ENCODE measurements around the gene TMEM79.
"Not testable (repeated sequence)": the region's sequence is repeated elsewhere in the genome, so short reads cannot be mapped to it uniquely, and the experiment has no call there.

TMEM79 gene

DNA sequence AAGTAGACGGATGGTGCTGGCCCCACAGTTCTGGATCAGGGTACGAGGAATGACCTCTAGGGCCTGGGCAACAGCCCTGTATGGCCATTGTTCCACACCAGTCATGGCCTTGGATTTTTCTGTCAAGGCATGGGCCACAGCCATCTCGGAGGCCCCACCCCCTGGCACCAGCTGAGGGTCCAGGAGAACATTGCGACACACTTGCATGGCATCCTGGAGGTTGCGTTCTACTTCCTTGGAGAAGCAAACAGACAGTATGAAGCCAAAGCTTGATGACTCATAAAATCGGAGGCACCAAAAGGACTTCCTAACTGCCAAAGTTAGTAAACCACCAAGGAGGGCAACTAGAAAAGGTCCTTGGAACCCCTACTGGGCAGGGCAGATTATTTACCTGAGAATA lies 26.8 kb downstream of the TMEM79 start:
- DNase-seq: no peak

DNA sequence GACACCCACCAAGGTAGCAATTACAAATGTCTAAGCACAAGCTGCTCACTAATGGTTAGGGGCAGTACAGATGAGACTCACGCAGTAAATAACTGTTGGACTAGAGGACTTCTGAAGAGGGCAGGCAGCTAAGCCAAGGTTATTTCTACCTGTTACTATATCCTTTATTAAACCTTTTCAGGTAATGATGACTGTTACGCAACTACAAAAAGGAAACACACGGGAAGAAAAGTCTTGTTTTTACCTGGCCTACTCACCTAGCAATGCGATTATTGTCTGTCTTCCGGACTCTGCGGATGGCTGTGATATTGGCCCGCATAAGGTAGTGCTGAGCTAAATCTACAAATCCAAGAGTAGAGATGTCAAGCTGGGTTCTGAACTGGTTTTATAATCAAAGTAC lies 32.8 kb downstream of the TMEM79 start:
- no peak for DNase-seq

DNA sequence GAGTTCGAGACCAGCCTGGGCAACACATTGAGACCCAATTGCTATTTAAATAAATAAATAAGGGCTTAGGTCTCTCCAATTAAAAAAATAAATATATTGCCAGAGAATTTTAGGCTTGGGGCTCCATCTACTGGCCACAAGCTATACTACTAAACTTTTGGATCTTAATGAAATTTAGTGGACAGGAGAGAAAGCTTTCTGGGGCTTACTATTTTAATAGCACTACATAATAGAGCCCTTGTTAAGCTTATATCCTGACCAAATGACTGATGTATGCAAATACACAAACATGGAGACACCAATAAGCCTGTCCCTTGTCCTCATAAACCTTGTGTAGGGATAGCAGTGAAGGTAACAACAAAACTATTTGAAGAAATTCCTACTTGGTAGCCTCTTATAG lies 35.5 kb downstream of the TMEM79 start:
- peak; percentile 16 for DNase-seq

DNA sequence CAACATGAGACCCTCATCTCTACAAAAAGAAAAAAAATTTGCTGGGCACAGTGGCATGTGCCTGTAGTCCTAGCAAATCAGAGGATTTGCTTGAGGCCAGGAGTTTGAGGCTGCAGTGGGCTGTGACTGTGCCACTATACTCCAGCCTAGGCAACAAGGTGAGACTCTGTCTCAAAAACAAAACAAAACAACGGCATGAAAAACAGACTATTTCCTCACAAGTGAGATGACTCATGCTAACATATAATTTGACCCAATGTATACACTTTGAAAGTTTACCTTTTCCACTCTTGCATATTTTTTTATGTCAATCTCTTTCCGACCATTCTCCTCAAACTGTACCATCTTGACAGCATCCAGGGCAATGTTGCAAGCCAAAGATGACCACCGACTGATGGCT lies 36.4 kb downstream of the TMEM79 start:
- no peak for DNase-seq

DNA sequence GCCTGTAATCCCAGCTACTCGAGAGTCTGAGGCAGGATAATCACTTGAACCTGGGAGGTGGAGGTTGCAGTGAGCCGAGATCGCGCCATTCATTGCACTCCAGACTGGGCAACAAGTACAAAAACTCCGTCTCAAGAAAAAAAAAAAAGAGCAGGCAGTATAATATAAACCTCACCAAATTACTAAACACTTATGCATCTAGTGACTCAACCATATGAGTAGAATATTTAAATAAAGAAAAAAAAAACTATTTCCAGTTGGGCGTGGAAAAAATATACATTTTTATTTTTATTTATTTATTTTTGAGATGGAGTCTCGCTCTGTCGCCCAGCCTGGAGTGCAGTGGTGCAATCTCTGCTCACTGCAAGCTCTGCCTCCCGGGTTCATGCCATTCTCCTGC lies 39.1 kb downstream of the TMEM79 start:
- not testable (repeated sequence) for DNase-seq

DNA sequence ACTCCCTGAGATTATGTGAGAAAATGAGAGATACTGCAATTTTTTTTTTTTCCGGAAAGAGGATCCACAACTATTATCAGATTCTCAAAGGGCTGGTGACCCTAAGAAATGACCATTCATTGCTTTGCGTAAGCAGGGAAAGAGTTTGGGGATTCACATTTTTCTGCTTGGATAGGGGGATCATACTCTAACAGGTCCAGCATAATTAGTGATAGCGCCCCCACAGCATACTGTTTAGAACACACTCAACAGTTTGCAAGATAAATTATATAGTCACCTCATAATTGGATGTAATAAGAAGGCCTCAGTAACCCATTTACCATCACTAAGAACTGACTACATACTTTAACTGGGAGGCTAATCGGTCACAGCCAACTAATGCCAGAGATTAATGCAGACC lies 52.1 kb downstream of the TMEM79 start:
- no peak for DNase-seq

DNA sequence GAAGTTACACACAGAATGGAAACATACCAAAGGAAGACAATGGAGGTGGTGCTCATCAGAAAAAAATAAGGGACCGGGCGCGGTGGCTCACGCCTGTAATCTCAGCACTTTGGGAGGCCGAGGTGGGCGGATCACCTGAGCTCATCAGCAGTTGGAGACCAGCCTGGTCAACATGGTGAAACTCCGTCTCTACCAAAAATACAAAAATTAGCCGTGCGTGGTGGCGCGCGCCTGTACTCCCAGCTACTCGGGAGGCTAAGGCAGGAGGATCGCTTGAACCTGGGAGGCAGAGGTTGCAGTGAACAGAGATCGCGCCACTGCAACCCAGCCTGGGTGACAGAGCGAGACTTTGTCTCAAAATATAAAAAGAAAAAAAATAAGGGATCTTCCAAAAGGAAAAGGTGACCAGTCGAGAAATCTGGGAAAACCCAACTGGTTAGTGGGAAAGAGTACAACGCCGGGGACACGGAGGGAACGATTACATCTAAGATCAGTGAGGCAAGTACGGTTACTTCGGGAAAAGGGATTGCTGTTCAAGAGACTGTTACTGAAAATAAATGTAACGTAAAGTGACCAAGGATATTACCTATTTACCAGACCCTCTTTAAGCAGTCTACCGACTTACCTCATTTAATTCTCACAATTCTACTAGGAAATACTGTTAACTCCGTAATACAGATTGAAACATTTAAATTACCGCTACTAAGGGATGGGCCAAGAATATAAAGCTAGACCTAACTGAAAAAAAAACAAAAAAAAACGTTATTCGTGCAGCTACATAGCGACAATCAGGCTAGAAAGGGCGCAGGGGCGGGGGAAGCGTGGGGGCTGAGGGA lies 53.1 kb downstream of the TMEM79 start:
- DNase-seq: no peak

DNA sequence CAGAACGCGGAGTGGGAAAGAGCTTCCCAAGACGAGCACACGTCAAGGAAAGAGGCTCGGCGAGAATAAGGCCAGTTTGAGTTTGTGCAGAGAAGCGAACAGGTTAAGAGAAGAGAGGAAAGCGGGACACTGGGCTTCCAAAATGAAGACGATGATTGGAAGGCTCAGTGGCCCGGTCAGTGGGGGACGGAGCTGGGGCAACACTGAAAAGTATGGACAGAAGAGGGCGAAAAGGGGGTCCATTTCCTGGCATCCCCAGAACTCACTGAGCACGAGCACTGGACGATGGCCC lies 53.7 kb downstream of the TMEM79 start:
- no peak for DNase-seq

DNA sequence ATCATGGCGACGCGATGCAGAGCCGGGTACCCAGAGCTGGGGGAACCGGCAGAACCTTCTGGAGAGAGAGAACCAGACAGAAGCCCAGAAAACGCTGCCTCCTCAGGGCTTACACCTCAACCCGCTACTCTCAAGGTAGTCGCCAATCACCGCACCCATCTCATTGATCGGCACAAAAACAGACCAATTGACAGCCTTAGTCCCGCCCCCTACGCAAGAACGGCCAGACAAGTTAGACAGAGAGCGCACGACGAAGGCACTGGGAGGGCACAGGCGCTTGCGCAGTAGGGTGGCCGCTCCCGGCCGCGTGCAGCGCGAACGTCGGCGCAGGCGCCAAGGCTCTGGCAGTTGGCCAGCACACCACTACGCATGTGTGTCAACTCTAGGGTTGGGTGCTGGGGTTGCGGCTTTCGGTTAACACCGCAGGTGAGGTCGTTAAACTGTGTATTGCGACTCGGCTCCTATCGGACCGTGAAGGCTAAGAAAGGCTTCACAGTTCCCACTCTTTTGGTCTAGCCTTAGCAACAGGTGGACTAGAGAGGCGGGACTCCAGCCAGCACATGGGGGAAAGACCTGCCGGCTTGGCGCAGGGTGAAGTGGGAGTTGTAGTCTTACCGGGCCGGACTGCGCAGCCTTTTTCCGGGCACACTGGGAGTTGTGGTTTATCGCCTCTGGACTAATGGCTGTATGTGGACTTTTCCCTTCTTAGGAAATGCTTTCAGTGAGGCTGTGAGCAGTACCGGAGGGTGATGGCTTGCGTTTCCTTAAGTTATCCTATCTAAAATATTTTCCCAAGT lies 54.3 kb downstream of the TMEM79 start, which contains the start of the genes CCT3 and TSACC:
Gene CCT3, minus strand, starts transcription at position 113 of the 797 bp plus-strand sequence. Its CDS starts 108 bp downstream, at position 5.
Gene TSACC, plus strand, starts transcription at position 347 of the 797 bp plus-strand sequence. CDS start 1,232 bp downstream, outside the sequence.
- peak; percentile 99 for DNase-seq
